Measurements from ENCODE around the gene SIMC1.

Gene SIMC1

GRCh38 chr5:176350416-176350815 is 112.2 kb downstream of the SIMC1 start:
- Histone ChIP-seq H3K27me3 (ENCODE audit: control insufficient read depth, insufficient read depth, low read length) (no peaks in the 10 kb centered on the region), H3K4me1 (ENCODE audit: control insufficient read depth, insufficient read depth, low read length) (no peaks in the 10 kb centered on the region), H3K4me3 (ENCODE audit: low read length) (no peak overlapping the region), H3K27ac (ENCODE audit: low read length) (no peak overlapping the region), H3K9me3 (ENCODE audit: control insufficient read depth, insufficient read depth, low read length) (no peaks in the 10 kb centered on the region), H3K36me3 (ENCODE audit: control insufficient read depth, insufficient read depth, low read length) (peaks cover 29% of the 10 kb centered on the region)
- DNase-seq (ENCODE audit: low read depth, low spot score), result no peak
- no CpG with 5 or more reads among the region's 8 CpGs for WGBS (ENCODE audit: insufficient coverage, insufficient read length)

- Histone ChIP-seq H3K4me3 (ENCODE audit: low read length) (no peak overlapping the region), H3K36me3 (ENCODE audit: control insufficient read depth, insufficient read depth, low read length) (peaks cover 27% of the 10 kb centered on the region), H3K27ac (ENCODE audit: low read length) (no peak overlapping the region), H3K4me1 (ENCODE audit: control insufficient read depth, insufficient read depth, low read length) (no peaks in the 10 kb centered on the region), H3K9me3 (ENCODE audit: control insufficient read depth, insufficient read depth, low read length) (no peaks in the 10 kb centered on the region), H3K27me3 (ENCODE audit: control insufficient read depth, insufficient read depth, low read length) (no peaks in the 10 kb centered on the region)
- DNase-seq (ENCODE audit: low read depth, low spot score), result no peak
- WGBS (ENCODE audit: insufficient coverage, insufficient read length), result no CpG with 5 or more reads among the region's 5 CpGs
These were observed 114.1 kb downstream of the SIMC1 start for GRCh38 chr5:176352116-176352878.

- Histone ChIP-seq H3K9me3 (ENCODE audit: control insufficient read depth, insufficient read depth, low read length) (no peaks in the 10 kb centered on the region), H3K27ac (ENCODE audit: low read length) (no peak overlapping the region), H3K4me3 (ENCODE audit: low read length) (no peak overlapping the region), H3K4me1 (ENCODE audit: control insufficient read depth, insufficient read depth, low read length) (no peaks in the 10 kb centered on the region), H3K36me3 (ENCODE audit: control insufficient read depth, insufficient read depth, low read length) (peaks cover 22% of the 10 kb centered on the region), H3K27me3 (ENCODE audit: control insufficient read depth, insufficient read depth, low read length) (no peaks in the 10 kb centered on the region)
- no peak for DNase-seq (ENCODE audit: low read depth, low spot score)
- WGBS (ENCODE audit: insufficient coverage, insufficient read length), result no CpG with 5 or more reads among the region's 4 CpGs
These were observed 115.3 kb downstream of the SIMC1 start for GRCh38 chr5:176353533-176353932.

- Histone ChIP-seq H3K9me3 (ENCODE audit: control insufficient read depth, insufficient read depth, low read length) (no peaks in the 10 kb centered on the region), H3K4me1 (ENCODE audit: control insufficient read depth, insufficient read depth, low read length) (no peaks in the 10 kb centered on the region), H3K4me3 (ENCODE audit: low read length) (no peak overlapping the region), H3K27ac (ENCODE audit: low read length) (no peak overlapping the region), H3K27me3 (ENCODE audit: control insufficient read depth, insufficient read depth, low read length) (no peaks in the 10 kb centered on the region), H3K36me3 (ENCODE audit: control insufficient read depth, insufficient read depth, low read length) (peaks cover 15% of the 10 kb centered on the region)
- no peak for DNase-seq (ENCODE audit: low read depth, low spot score)
- WGBS (ENCODE audit: insufficient coverage, insufficient read length), result no CpG with 5 or more reads among the region's 16 CpGs
These were observed 117.4 kb downstream of the SIMC1 start for GRCh38 chr5:176355400-176356178.

GRCh38 chr5:176356179-176356566 is 117.9 kb downstream of the SIMC1 start:
- peaks cover 15% of the 10 kb centered on the region for H3K36me3 ChIP-seq (ENCODE audit: control insufficient read depth, insufficient read depth, low read length)
- DNase-seq (ENCODE audit: low read depth, low spot score), result no peak
- no peaks in the 10 kb centered on the region for H3K4me1 ChIP-seq (ENCODE audit: control insufficient read depth, insufficient read depth, low read length)
- H3K4me3 ChIP-seq (ENCODE audit: low read length), result no peak overlapping the region
- no peaks in the 10 kb centered on the region for H3K27me3 ChIP-seq (ENCODE audit: control insufficient read depth, insufficient read depth, low read length)
- H3K9me3 ChIP-seq (ENCODE audit: control insufficient read depth, insufficient read depth, low read length), result no peaks in the 10 kb centered on the region
- no peak overlapping the region for H3K27ac ChIP-seq (ENCODE audit: low read length)
- no CpG with 5 or more reads among the region's 3 CpGs for WGBS (ENCODE audit: insufficient coverage, insufficient read length)

- no peak overlapping the region for H3K4me3 ChIP-seq (ENCODE audit: low read length)
- no peaks in the 10 kb centered on the region for H3K9me3 ChIP-seq (ENCODE audit: control insufficient read depth, insufficient read depth, low read length)
- H3K36me3 ChIP-seq (ENCODE audit: control insufficient read depth, insufficient read depth, low read length), result peaks cover 6% of the 10 kb centered on the region
- WGBS (ENCODE audit: insufficient coverage, insufficient read length), result no CpG with 5 or more reads among the region's 4 CpGs
- DNase-seq (ENCODE audit: low read depth, low spot score), result no peak
- H3K4me1 ChIP-seq (ENCODE audit: control insufficient read depth, insufficient read depth, low read length), result no peaks in the 10 kb centered on the region
- peaks cover 3% of the 10 kb centered on the region; the same call in 1 of the 2 replicates for H3K27me3 ChIP-seq (ENCODE audit: control insufficient read depth, insufficient read depth, low read length)
- no peak overlapping the region for H3K27ac ChIP-seq (ENCODE audit: low read length)
These were observed 121.4 kb downstream of the SIMC1 start for GRCh38 chr5:176359658-176360057.

GRCh38 chr5:176360894-176361436 is 122.7 kb downstream of the SIMC1 start:
- Histone ChIP-seq H3K36me3 (ENCODE audit: control insufficient read depth, insufficient read depth, low read length) (peaks cover 2% of the 10 kb centered on the region; the same call in 1 of the 2 replicates), H3K27ac (ENCODE audit: low read length) (no peak overlapping the region), H3K27me3 (ENCODE audit: control insufficient read depth, insufficient read depth, low read length) (peaks cover 8% of the 10 kb centered on the region), H3K4me1 (ENCODE audit: control insufficient read depth, insufficient read depth, low read length) (no peaks in the 10 kb centered on the region), H3K9me3 (ENCODE audit: control insufficient read depth, insufficient read depth, low read length) (no peaks in the 10 kb centered on the region), H3K4me3 (ENCODE audit: low read length) (peak overlapping the region; percentile 73)
- no peak for DNase-seq (ENCODE audit: low read depth, low spot score)
- WGBS (ENCODE audit: insufficient coverage, insufficient read length), result no CpG with 5 or more reads among the region's 27 CpGs

GRCh38 chr5:176361437-176362232 is 123.4 kb downstream of the SIMC1 start, which contains the start of gene KIAA1191:
TSS of gene KIAA1191 (minus strand) at chr5:176361764. CDS start at chr5:176359508, 2,256 bp downstream.
- Histone ChIP-seq H3K9me3 (ENCODE audit: control insufficient read depth, insufficient read depth, low read length) (no peaks in the 10 kb centered on the region), H3K27ac (ENCODE audit: low read length) (no peak within 1 kb of the TSS), H3K36me3 (ENCODE audit: control insufficient read depth, insufficient read depth, low read length) (no peaks in the 10 kb centered on the region; the same call in 1 of the 2 replicates), H3K4me3 (ENCODE audit: low read length) (peak within 1 kb of the TSS; percentile 73), H3K4me1 (ENCODE audit: control insufficient read depth, insufficient read depth, low read length) (0 out of 2 replicates have a peak, but pooled peaks cover 3% of the 10 kb centered on the region), H3K27me3 (ENCODE audit: control insufficient read depth, insufficient read depth, low read length) (peaks cover 12% of the 10 kb centered on the region)
- no peak for DNase-seq (ENCODE audit: low read depth, low spot score)
- no CpG with 5 or more reads among the region's 56 CpGs for WGBS (ENCODE audit: insufficient coverage, insufficient read length)

DNA sequence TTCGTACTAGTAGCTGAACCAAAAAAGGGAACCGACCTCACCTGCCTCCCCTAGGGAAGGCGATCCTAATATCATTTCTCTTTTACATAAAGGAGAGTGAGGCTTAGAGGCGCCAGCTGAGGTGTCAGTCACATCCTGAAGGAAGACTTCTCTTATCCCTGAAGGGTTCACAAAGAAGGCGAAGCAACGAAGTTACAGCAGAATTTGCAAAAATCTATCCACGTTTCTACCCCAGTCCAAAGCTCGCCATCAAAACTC is 123.9 kb downstream of the SIMC1 start:
- no peak for DNase-seq (ENCODE audit: low read depth, low spot score)
- Histone ChIP-seq H3K4me3 (ENCODE audit: low read length) (peak overlapping the region; percentile 73; the same call in 1 of the 2 replicates), H3K27me3 (ENCODE audit: control insufficient read depth, insufficient read depth, low read length) (peaks cover 13% of the 10 kb centered on the region), H3K27ac (ENCODE audit: low read length) (no peak overlapping the region), H3K9me3 (ENCODE audit: control insufficient read depth, insufficient read depth, low read length) (no peaks in the 10 kb centered on the region), H3K4me1 (ENCODE audit: control insufficient read depth, insufficient read depth, low read length) (0 out of 2 replicates have a peak, but pooled peaks cover 3% of the 10 kb centered on the region), H3K36me3 (ENCODE audit: control insufficient read depth, insufficient read depth, low read length) (no peaks in the 10 kb centered on the region; the same call in 1 of the 2 replicates)
- WGBS (ENCODE audit: insufficient coverage, insufficient read length), result no CpG with 5 or more reads among the region's 8 CpGs
